CD4-positive, CD25-positive, alpha-beta regulatory T cell (primary cell): ENCODE data around the gene FRZB. TPM values are rescaled to one million over a fixed set of nuclear protein-coding genes. Genes with fewer than 3 reads are reported as not detected.
A peak's percentile ranks its signal among the peaks of the same experiment; 100 is the strongest.

Source experiments
- ATAC-seq, 2 donors: fragments of 150-1000 bp; cut with Tn5 transposase; one replicate each; pipeline ENCODE4 v1.10.0; 2021; ENCODE audit warnings: low read depth in 2 of 2, moderate number of reproducible peaks in 2 of 2, moderate library complexity in 1 of 2
- DNase-seq, 3 donors: peaks; one replicate each; pipeline versions ENCODE4 v3.0.0 to v3.0.0-alpha.2; 2012 to 2022; ENCODE audit warnings: mixed read lengths in 1 of 3
- H3K27ac ChIP-seq: one replicate; pipeline ENCODE4 v1.7.0; 2013; ENCODE audit warnings: mild to moderate bottlenecking, low read length; ENCODE audit not compliant: insufficient read depth, poor library complexity, severe bottlenecking
- H3K27me3 ChIP-seq: one replicate; pipeline ENCODE4 v1.7.0; 2013; ENCODE audit warnings: low read length; ENCODE audit not compliant: control insufficient read depth, insufficient read depth
- H3K36me3 ChIP-seq: one replicate; pipeline ENCODE4 v1.7.0; 2013; ENCODE audit warnings: mild to moderate bottlenecking, low read length, moderate library complexity; ENCODE audit not compliant: control insufficient read depth, insufficient read depth
- H3K4me1 ChIP-seq: 2 replicates; pipeline ENCODE4 v1.7.0; 2013; ENCODE audit warnings: mild to moderate bottlenecking, low read length; ENCODE audit not compliant: insufficient read depth, control insufficient read depth, poor library complexity, severe bottlenecking
- H3K4me3 ChIP-seq: one replicate; pipeline ENCODE4 v1.7.0; 2013; ENCODE audit warnings: low read depth, mild to moderate bottlenecking, low read length, moderate library complexity
- H3K9me3 ChIP-seq, 2 experiments: 1 replicate in 1 of 2; 2 replicates in 1 of 2; pipeline ENCODE4 v1.7.0; 2013; ENCODE audit warnings: low read length in 2 of 2, mild to moderate bottlenecking in 1 of 2, moderate library complexity in 1 of 2; ENCODE audit not compliant: control insufficient read depth in 2 of 2
- H3K27ac Mint-ChIP-seq, 3 donors: one replicate each; pipeline ENCODE4 v1.8.0; 2020 to 2022; ENCODE audit warnings: mild to moderate bottlenecking in 3 of 3, mixed read lengths in 3 of 3, moderate library complexity in 2 of 3
- H3K27me3 Mint-ChIP-seq: one replicate; pipeline ENCODE4 v1.8.0; 2022; ENCODE audit warnings: mild to moderate bottlenecking, mixed read lengths
- H3K36me3 Mint-ChIP-seq: one replicate; pipeline ENCODE4 v1.8.0; 2020; ENCODE audit warnings: mixed read lengths
- H3K4me1 Mint-ChIP-seq, 4 donors: one replicate each; pipeline ENCODE4 v1.8.0; 2020 to 2022; ENCODE audit warnings: mixed read lengths in 4 of 4, mild to moderate bottlenecking in 1 of 4
- H3K4me3 Mint-ChIP-seq, 4 donors: one replicate each; pipeline ENCODE4 v1.8.0; 2020 to 2022; ENCODE audit warnings: mild to moderate bottlenecking in 4 of 4, mixed read lengths in 4 of 4, moderate library complexity in 3 of 4
- H3K9me3 Mint-ChIP-seq, 7 donors: one replicate each; pipeline ENCODE4 v1.8.0; 2020 to 2022; ENCODE audit warnings: mixed read lengths in 7 of 7, mild to moderate bottlenecking in 3 of 7, moderate library complexity in 2 of 7
- polyA plus RNA-seq, 4 donors: library from polyadenylated mRNA; unstranded; fragments of 300-500 nt; fragmentation: Illumina TruSeq; gene quantifications; one replicate each; pipeline ENCODE4 v1.2.3, GENCODE V29; 2021
- total RNA-seq: library from RNA; stranded (reverse); gene quantifications from one replicate; pipeline ENCODE4 v1.2.3, GENCODE V29; 2022

Gene FRZB
- total and polyA plus RNA-seq, 5 donors from 2014 or later, result not detected

DNA sequence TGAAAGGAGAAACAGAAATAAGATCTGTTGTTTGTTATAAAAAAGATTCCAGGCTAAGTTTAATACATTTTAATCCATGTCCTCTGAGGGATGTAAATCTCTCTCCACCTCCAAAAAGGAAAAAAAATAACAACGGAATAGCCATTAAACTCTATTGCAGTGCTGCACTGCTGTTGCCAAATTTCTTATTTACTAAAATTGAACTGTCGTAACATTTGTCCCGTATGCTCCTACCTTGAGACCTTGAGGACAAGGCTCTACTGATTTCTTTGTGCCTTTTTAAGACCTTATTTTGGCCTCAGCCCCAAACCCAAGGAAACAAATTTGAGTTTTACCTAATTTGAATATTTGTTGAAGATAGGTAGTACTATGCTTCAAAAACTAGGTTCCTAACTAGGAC, 56.4 kb downstream of the FRZB start:
- no peak for DNase-seq
- no peaks in the 10 kb centered on the region for H3K4me1 Mint-ChIP-seq
- H3K9me3 Mint-ChIP-seq, result no peaks in the 10 kb centered on the region

DNA sequence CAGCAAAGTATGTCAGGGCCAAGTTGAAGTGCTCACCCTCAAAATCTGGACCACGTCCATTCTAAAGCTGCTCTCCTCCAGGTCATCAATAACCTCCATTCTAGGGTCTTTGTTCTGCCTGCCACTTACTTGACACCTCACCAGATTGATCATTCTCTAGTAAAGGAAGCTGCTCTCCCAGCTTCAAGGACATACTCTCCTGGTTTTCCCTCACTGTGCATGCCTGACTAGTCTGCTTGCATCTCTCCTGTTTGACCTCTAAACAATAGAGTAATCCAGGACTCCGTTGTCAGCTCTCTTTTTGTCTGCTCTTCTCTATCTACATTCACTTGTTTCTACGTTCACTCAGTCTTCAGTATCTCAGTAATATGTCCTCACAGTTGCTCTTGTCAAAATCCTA, 59.1 kb downstream of the FRZB start:
- H3K27me3 Mint-ChIP-seq, result peaks cover 18% of the 10 kb centered on the region
- Histone ChIP-seq H3K36me3 (no peaks in the 10 kb centered on the region), H3K27ac (no peak overlapping the region), H3K9me3 (no peaks in the 10 kb centered on the region), H3K4me1 (no peaks in the 10 kb centered on the region), H3K27me3 (no peaks in the 10 kb centered on the region), H3K4me3 (no peak overlapping the region)
- no peak overlapping the region for H3K4me3 Mint-ChIP-seq
- H3K36me3 Mint-ChIP-seq, result no peaks in the 10 kb centered on the region
- H3K9me3 Mint-ChIP-seq, result no peaks in the 10 kb centered on the region
- DNase-seq (no peak), ATAC-seq (no peak)
- H3K27ac Mint-ChIP-seq, result no peak overlapping the region
- H3K4me1 Mint-ChIP-seq, result no peaks in the 10 kb centered on the region

More for the DNA sequence above, 56.4 kb downstream of the FRZB start:
- Histone ChIP-seq H3K4me1 (no peaks in the 10 kb centered on the region), H3K27me3 (no peaks in the 10 kb centered on the region), H3K9me3 (no peaks in the 10 kb centered on the region), H3K4me3 (no peak overlapping the region), H3K27ac (no peak overlapping the region), H3K36me3 (no peaks in the 10 kb centered on the region)
- Mint-ChIP-seq H3K27me3 (peaks cover 15% of the 10 kb centered on the region), H3K4me3 (no peak overlapping the region), H3K27ac (no peak overlapping the region), H3K36me3 (no peaks in the 10 kb centered on the region)
- no peak for ATAC-seq

DNA sequence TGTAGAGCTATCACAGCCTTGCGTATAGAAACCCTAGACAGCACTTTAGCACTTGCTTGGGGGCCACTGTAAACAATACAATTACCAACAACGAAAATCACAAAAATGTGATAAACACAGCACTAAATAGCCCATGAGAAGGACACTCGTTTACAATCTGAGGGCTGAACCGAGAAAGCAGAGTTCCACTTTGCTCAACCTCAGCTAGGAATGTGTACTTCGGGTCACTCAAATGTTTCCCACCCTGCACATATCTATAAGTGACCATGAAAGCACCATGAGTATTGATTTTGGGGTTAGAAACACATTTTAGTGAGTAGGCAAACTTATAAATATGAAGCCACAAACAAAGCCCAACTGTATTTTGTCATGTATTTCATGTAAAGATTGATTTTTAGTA, 62.3 kb downstream of the FRZB start:
- no peaks in the 10 kb centered on the region for H3K4me1 Mint-ChIP-seq
- H3K9me3 ChIP-seq, result no peaks in the 10 kb centered on the region
- H3K4me1 ChIP-seq, result no peaks in the 10 kb centered on the region
- no peak overlapping the region for H3K4me3 ChIP-seq
- H3K27me3 ChIP-seq, result peaks cover 5% of the 10 kb centered on the region
- H3K27ac Mint-ChIP-seq, result no peak overlapping the region
- H3K36me3 Mint-ChIP-seq, result no peaks in the 10 kb centered on the region
- H3K27ac ChIP-seq, result no peak overlapping the region
- no peak overlapping the region for H3K4me3 Mint-ChIP-seq
- DNase-seq (no peak), ATAC-seq (no peak)
- peaks cover 20% of the 10 kb centered on the region for H3K27me3 Mint-ChIP-seq
- no peaks in the 10 kb centered on the region for H3K36me3 ChIP-seq
- H3K9me3 Mint-ChIP-seq, result no peaks in the 10 kb centered on the region

DNA sequence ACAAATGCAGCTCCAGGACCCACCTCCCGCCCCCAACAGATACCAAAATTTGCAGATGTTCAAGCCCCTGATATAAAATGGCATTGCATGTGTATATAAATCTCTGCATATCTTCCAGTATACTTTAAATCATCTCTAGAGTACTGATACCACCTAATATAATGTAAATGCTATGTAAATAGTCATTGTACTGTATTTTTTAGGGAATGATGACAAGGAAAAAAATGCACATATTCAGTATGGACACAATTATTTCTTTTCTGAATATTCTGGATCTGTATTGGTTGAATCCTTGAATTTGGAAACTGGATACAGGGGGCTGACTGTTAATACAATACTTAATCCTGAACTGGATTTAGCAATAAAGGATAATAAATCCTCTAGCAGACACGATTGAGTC, 67.7 kb downstream of the FRZB start:
- Mint-ChIP-seq H3K9me3 (peaks cover 0 to 1% (median 0%) of the 10 kb centered on the region in 7 donors), H3K4me1 (no peaks in the 10 kb centered on the region), H3K4me3 (no peak overlapping the region), H3K27me3 (peaks cover 35% of the 10 kb centered on the region), H3K36me3 (no peaks in the 10 kb centered on the region), H3K27ac (no peak overlapping the region)
- ATAC-seq (no peak), DNase-seq (no peak)
- H3K27me3 ChIP-seq, result peaks cover 5% of the 10 kb centered on the region
- no peaks in the 10 kb centered on the region for H3K4me1 ChIP-seq
- no peak overlapping the region for H3K27ac ChIP-seq
- no peaks in the 10 kb centered on the region for H3K36me3 ChIP-seq
- no peaks in the 10 kb centered on the region for H3K9me3 ChIP-seq
- no peak overlapping the region for H3K4me3 ChIP-seq

DNA sequence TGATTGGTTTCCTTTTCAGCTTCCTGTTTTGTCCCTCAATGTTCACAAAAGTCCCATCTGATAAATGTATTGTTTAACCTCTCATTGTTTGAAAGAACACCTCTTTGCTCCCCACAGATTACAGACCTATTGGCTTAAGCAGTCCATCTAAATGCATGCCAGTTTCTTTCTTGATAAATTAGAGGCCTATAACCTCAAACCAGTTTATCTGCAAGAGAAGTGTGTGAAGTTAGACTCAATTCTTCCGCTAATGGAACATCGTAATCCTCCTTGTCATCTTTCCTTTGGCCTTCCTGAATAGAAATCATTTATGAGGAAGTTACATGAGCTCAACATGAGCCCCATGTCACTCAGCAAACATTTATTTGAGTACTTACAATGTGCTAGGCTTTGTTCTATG, 74.0 kb downstream of the FRZB start:
- ATAC-seq (no peak), DNase-seq (no peak)
- Mint-ChIP-seq H3K27me3 (peaks cover 10% of the 10 kb centered on the region), H3K4me3 (no peak overlapping the region), H3K27ac (no peak overlapping the region), H3K4me1 (peaks cover 0 to 3% (median 0%) of the 10 kb centered on the region in 4 donors), H3K9me3 (peaks cover 0 to 1% (median 0%) of the 10 kb centered on the region in 7 donors), H3K36me3 (no peaks in the 10 kb centered on the region)
- Histone ChIP-seq H3K36me3 (no peaks in the 10 kb centered on the region), H3K4me3 (no peak overlapping the region), H3K27ac (no peak overlapping the region), H3K4me1 (no peaks in the 10 kb centered on the region), H3K27me3 (no peaks in the 10 kb centered on the region), H3K9me3 (no peaks in the 10 kb centered on the region)

DNA sequence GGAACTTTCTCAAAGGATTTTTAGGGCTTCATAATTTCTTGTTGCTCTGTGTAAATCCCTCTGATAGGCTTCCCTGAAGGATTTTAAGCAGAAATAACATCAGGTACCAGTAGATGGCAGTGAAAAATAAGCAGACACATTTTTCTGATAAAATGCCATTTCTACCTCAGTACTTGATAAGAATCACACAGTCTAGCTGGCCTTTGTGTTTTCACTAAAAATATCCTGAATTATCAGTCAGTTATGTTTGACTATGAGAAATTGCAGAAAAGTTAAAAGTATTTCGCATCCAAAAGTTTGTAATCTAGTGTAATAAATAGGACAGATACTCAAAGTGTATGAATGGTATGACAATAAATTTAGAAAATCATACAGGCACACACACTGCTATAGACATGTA, 81.7 kb downstream of the FRZB start:
- no peak overlapping the region for H3K27ac ChIP-seq
- no peaks in the 10 kb centered on the region for H3K36me3 ChIP-seq
- no peaks in the 10 kb centered on the region for H3K27me3 ChIP-seq
- DNase-seq (peak in 1 of 3 donors; percentile 19), ATAC-seq (no peak)
- H3K9me3 Mint-ChIP-seq, result peaks cover 0 to 3% (median 0%) of the 10 kb centered on the region in 7 donors
- no peaks in the 10 kb centered on the region for H3K4me1 Mint-ChIP-seq
- no peaks in the 10 kb centered on the region for H3K27me3 Mint-ChIP-seq
- no peaks in the 10 kb centered on the region for H3K9me3 ChIP-seq
- H3K4me3 ChIP-seq, result no peak overlapping the region
- H3K4me3 Mint-ChIP-seq, result no peak overlapping the region
- no peaks in the 10 kb centered on the region for H3K4me1 ChIP-seq
- no peak overlapping the region for H3K27ac Mint-ChIP-seq
- H3K36me3 Mint-ChIP-seq, result peaks cover 19% of the 10 kb centered on the region

DNA sequence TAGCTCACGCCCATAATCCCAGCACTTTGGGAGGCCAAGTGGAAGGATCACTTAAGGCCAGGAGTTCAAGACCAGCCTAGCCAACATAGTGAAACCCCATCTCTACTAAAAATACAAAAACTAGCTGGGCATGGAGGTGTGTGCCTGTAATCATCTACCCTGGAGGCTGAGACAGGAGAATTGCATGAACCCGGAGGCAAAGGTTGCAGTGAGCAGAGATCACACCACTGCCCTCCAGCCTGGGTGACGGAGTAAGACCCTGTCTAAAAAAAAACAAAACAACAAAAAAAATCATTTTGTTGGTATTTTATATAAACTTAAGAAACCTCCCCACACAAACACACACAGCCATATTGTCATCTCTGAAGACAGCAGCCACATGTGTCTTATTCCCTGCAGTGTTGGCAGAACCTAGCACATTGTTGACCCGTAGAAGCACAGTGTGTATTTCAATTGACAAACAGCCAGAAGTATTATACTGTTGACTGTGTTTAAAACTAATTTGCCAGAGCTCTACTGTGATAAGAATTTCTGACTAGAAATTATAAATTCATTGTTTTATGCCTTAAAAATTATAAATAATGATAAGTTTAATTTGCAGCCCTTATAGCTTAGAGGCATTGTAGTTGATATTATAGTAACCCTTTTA, 82.3 kb downstream of the FRZB start:
- Histone ChIP-seq H3K4me1 (no peaks in the 10 kb centered on the region), H3K36me3 (no peaks in the 10 kb centered on the region), H3K27me3 (no peaks in the 10 kb centered on the region), H3K9me3 (no peaks in the 10 kb centered on the region), H3K4me3 (no peak overlapping the region), H3K27ac (no peak overlapping the region)
- H3K4me3 Mint-ChIP-seq, result no peak overlapping the region
- DNase-seq (no peak), ATAC-seq (no peak)
- no peak overlapping the region for H3K27ac Mint-ChIP-seq
- peaks cover 19% of the 10 kb centered on the region for H3K36me3 Mint-ChIP-seq
- H3K9me3 Mint-ChIP-seq, result peaks cover 0 to 3% (median 0%) of the 10 kb centered on the region in 7 donors
- no peaks in the 10 kb centered on the region for H3K27me3 Mint-ChIP-seq
- no peaks in the 10 kb centered on the region for H3K4me1 Mint-ChIP-seq
